Calu3 (cell line): Measurements from ENCODE around the gene PLAC1. TPM values are rescaled to one million over a fixed set of nuclear protein-coding genes. Genes with fewer than 3 reads are reported as not detected.

Experiments
- BruUV-seq: library from RNA; stranded (reverse); fragments of 400-500 nt; replicated peaks from 2 replicates; lab custom pipeline; 2021; lab: Mats Ljungman, UMichigan
- CTCF ChIA-PET: fragments of 300-600 bp; sonication (Branson Sonifier 250); formaldehyde crosslinking; loops from one replicate; lab custom pipeline; 2022; ENCODE audit warnings: antibody characterized with exemption; lab: Charles Lee
- DNase-seq: peaks from one replicate; pipeline ENCODE4 v3.0.0; 2022
- H3K27ac Mint-ChIP-seq: one replicate; pipeline ENCODE4 v1.8.0; 2022; ENCODE audit warnings: mixed read lengths; ENCODE audit not compliant: unreplicated experiment
- H3K27me3 Mint-ChIP-seq: one replicate; pipeline ENCODE4 v1.8.0; 2022; ENCODE audit warnings: mixed read lengths; ENCODE audit not compliant: unreplicated experiment
- H3K36me3 Mint-ChIP-seq: one replicate; pipeline ENCODE4 v1.8.0; 2022; ENCODE audit warnings: mild to moderate bottlenecking, moderate library complexity, mixed read lengths; ENCODE audit not compliant: insufficient read depth, unreplicated experiment
- H3K4me1 Mint-ChIP-seq: one replicate; pipeline ENCODE4 v1.8.0; 2022; ENCODE audit warnings: mild to moderate bottlenecking, low read depth, mixed read lengths; ENCODE audit not compliant: unreplicated experiment
- H3K4me3 Mint-ChIP-seq: one replicate; pipeline ENCODE4 v1.8.0; 2022; ENCODE audit warnings: mild to moderate bottlenecking, low read depth, moderate library complexity, mixed read lengths; ENCODE audit not compliant: unreplicated experiment
- H3K9me3 Mint-ChIP-seq: one replicate; pipeline ENCODE4 v1.8.0; 2022; ENCODE audit warnings: low read depth, mixed read lengths; ENCODE audit not compliant: unreplicated experiment
- CTCF ChIP-seq: fragments of 200-600 bp; IDR thresholded peaks from one replicate; pipeline ENCODE4 v1.8.0; 2022; ENCODE audit warnings: antibody characterized with exemption; ENCODE audit not compliant: unreplicated experiment
- intact Hi-C: fragments of 100-400 bp; cut with micrococcal nuclease; formaldehyde crosslinking; loops from one replicate; pipeline ENCODE4 v1.10.0; 2022; ENCODE audit not compliant: unreplicated experiment
- total RNA-seq: library from RNA; stranded (reverse); gene quantifications from 2 replicates; pipeline ENCODE4 v1.2.3, GENCODE V29; 2022

Gene PLAC1
- total RNA-seq, 1 experiment from 2014 or later: not detected

- H3K4me1 Mint-ChIP-seq: no peaks in the 10 kb centered on the region
- H3K9me3 Mint-ChIP-seq: no peaks in the 10 kb centered on the region
- H3K27ac Mint-ChIP-seq: no peak overlapping the region
- intact Hi-C loops: no loop called here
- TF ChIP-seq CTCF: no peak
- CTCF ChIA-PET: no interaction called here
- DNase-seq: no peak
- H3K27me3 Mint-ChIP-seq: no peaks in the 10 kb centered on the region
- no TSS peak for BruUV-seq
- H3K4me3 Mint-ChIP-seq: no peak overlapping the region
- H3K36me3 Mint-ChIP-seq: no peaks in the 10 kb centered on the region
Observed at GRCh38 chrX:134631426-134632346, 26.6 kb downstream of the PLAC1 start.

GRCh38 chrX:134628663-134629062 is 29.6 kb downstream of the PLAC1 start:
- no peaks in the 10 kb centered on the region for H3K4me1 Mint-ChIP-seq
- no TSS peak for BruUV-seq
- intact Hi-C loops: no loop called here
- H3K9me3 Mint-ChIP-seq: no peaks in the 10 kb centered on the region
- H3K27me3 Mint-ChIP-seq: no peaks in the 10 kb centered on the region
- H3K27ac Mint-ChIP-seq: no peak overlapping the region
- TF ChIP-seq CTCF: no peak
- H3K4me3 Mint-ChIP-seq: no peak overlapping the region
- no peaks in the 10 kb centered on the region for H3K36me3 Mint-ChIP-seq
- no peak for DNase-seq
- CTCF ChIA-PET: no interaction called here

GRCh38 chrX:134626434-134626833 is 31.8 kb downstream of the PLAC1 start:
- no peak overlapping the region for H3K27ac Mint-ChIP-seq
- CTCF ChIA-PET: no interaction called here
- no peaks in the 10 kb centered on the region for H3K9me3 Mint-ChIP-seq
- H3K27me3 Mint-ChIP-seq: no peaks in the 10 kb centered on the region
- no peak for DNase-seq
- no peak for TF ChIP-seq CTCF
- intact Hi-C loops: no loop called here
- H3K36me3 Mint-ChIP-seq: no peaks in the 10 kb centered on the region
- H3K4me1 Mint-ChIP-seq: no peaks in the 10 kb centered on the region
- no TSS peak for BruUV-seq
- no peak overlapping the region for H3K4me3 Mint-ChIP-seq

GRCh38 chrX:134625315-134625718 is 33.0 kb downstream of the PLAC1 start:
- Mint-ChIP-seq H3K9me3 (no peaks in the 10 kb centered on the region), H3K36me3 (no peaks in the 10 kb centered on the region), H3K27me3 (no peaks in the 10 kb centered on the region), H3K27ac (no peak overlapping the region), H3K4me1 (no peaks in the 10 kb centered on the region), H3K4me3 (no peak overlapping the region)
- BruUV-seq: no TSS peak
- intact Hi-C loops: no loop called here
- no peak for TF ChIP-seq CTCF
- CTCF ChIA-PET: no interaction called here
- DNase-seq: no peak
